Lower leg skin (tissue), 3 donors: Measurements from ENCODE around the gene OR10P1.

Experiments
- POLR2A ChIP-seq, 2 donors: fragments of 450-650 bp; IDR thresholded peaks; one replicate each; pipeline ENCODE4 v1.6.1; 2016 to 2017; ENCODE audit warnings: antibody characterized with exemption in 2 of 2, mild to moderate bottlenecking in 1 of 2, moderate library complexity in 1 of 2
- TF ChIP-seq, protein P1 (sequence below), 3 donors: fragments of 450-650 bp; IDR thresholded peaks; one replicate each; pipeline ENCODE4 v1.5.1; 2016; ENCODE audit warnings: antibody characterized with exemption in 3 of 3, mild to moderate bottlenecking in 3 of 3, moderate library complexity in 2 of 3

DNA sequence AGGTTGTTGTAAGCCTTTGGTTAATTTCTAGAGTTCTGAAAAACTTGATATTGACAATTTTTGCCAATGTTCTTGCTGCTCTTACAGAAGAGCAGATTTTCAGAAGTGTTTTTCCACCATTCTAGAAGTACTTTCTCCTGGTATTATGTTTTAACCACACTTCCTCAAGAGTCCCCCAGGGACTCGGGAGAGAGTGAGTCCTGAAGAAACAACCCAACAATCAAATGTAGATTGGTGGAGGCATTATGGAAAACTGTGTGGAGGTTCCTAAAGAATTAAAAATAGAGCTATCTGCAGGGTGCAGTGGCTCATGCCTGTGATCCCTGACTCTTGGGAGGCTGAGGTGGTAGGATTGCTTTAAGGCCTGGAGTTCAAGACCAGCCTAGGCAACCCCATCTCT, 26.7 kb downstream of the OR10P1 start:
- TF ChIP-seq, protein P1, sequence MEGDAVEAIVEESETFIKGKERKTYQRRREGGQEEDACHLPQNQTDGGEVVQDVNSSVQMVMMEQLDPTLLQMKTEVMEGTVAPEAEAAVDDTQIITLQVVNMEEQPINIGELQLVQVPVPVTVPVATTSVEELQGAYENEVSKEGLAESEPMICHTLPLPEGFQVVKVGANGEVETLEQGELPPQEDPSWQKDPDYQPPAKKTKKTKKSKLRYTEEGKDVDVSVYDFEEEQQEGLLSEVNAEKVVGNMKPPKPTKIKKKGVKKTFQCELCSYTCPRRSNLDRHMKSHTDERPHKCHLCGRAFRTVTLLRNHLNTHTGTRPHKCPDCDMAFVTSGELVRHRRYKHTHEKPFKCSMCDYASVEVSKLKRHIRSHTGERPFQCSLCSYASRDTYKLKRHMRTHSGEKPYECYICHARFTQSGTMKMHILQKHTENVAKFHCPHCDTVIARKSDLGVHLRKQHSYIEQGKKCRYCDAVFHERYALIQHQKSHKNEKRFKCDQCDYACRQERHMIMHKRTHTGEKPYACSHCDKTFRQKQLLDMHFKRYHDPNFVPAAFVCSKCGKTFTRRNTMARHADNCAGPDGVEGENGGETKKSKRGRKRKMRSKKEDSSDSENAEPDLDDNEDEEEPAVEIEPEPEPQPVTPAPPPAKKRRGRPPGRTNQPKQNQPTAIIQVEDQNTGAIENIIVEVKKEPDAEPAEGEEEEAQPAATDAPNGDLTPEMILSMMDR (IDR thresholded peaks at IDR 0.05), result no peak
- TF ChIP-seq POLR2A (IDR thresholded peaks at IDR 0.05), result no peak
